Measurements from ENCODE around the gene GALE.
A peak's percentile ranks its signal among the peaks of the same experiment; 100 is the strongest.
"Not testable (repeated sequence)": the region's sequence is repeated elsewhere in the genome, so short reads cannot be mapped to it uniquely, and the experiment has no call there.

GALE gene

GRCh38 chr1:23796466-23797271 is 3.9 kb downstream of the GALE start:
- TF ChIP-seq CTCF (IDR thresholded peaks at IDR 0.05; ENCODE audit: insufficient read depth, low read depth, low read length, missing control alignments), result no peak
- H3K4me3 ChIP-seq (ENCODE audit: low read length), result no peak overlapping the region
- no peak for DNase-seq (ENCODE audit: low read depth)

- no peak for DNase-seq (ENCODE audit: low read depth)
- no peak overlapping the region for H3K4me3 ChIP-seq (ENCODE audit: low read length)
- TF ChIP-seq CTCF (IDR thresholded peaks at IDR 0.05; ENCODE audit: insufficient read depth, low read depth, low read length, missing control alignments), result no peak
Measured at GRCh38 chr1:23795676-23796465, 4.7 kb downstream of the GALE start.

GRCh38 chr1:23794732-23795182 is 5.8 kb downstream of the GALE start:
- H3K4me3 ChIP-seq (ENCODE audit: low read length); DNase-seq (ENCODE audit: low read depth): not testable (repeated sequence)

GRCh38 chr1:23793861-23794731 is 6.5 kb downstream of the GALE start:
- no peak overlapping the region for H3K4me3 ChIP-seq (ENCODE audit: low read length)

GRCh38 chr1:23793018-23793781 is 7.4 kb downstream of the GALE start:
- TF ChIP-seq CTCF (IDR thresholded peaks at IDR 0.05; ENCODE audit: insufficient read depth, low read depth, low read length, missing control alignments), result no peak
- peak; percentile 59 for DNase-seq (ENCODE audit: low read depth)
- H3K4me3 ChIP-seq (ENCODE audit: low read length), result no peak overlapping the region

More at GRCh38 chr1:23793861-23794731, 6.5 kb downstream of the GALE start:
- TF ChIP-seq CTCF (IDR thresholded peaks at IDR 0.05; ENCODE audit: insufficient read depth, low read depth, low read length, missing control alignments), result no peak
- no peak for DNase-seq (ENCODE audit: low read depth)

- no peak for DNase-seq (ENCODE audit: low read depth)
- peak overlapping the region; percentile 97 for H3K4me3 ChIP-seq (ENCODE audit: low read length)
Measured at GRCh38 chr1:23792151-23792945, 8.2 kb downstream of the GALE start.

More at GRCh38 chr1:23792151-23792945, 8.2 kb downstream of the GALE start:
- no peak for TF ChIP-seq CTCF (IDR thresholded peaks at IDR 0.05; ENCODE audit: insufficient read depth, low read depth, low read length, missing control alignments)

Measured in epithelial cell of esophagus (primary cell).